HG02610 (cell line): Measurements from ENCODE around the gene IL18.
"Not testable (repeated sequence)": the region's sequence is repeated elsewhere in the genome, so short reads cannot be mapped to it uniquely, and the experiment has no call there.

ENCODE experiments used
- ATAC-seq: cut with Tn5 transposase; IDR thresholded peaks from one replicate; pipeline ENCODE4 v1.9.1; 2021; ENCODE audit warnings: mild to moderate bottlenecking, moderate library complexity; ENCODE audit not compliant: unreplicated experiment

Gene IL18

GRCh38 chr11:112123129-112123528, 40.8 kb downstream of the IL18 start:
- ATAC-seq, result no peak

DNA sequence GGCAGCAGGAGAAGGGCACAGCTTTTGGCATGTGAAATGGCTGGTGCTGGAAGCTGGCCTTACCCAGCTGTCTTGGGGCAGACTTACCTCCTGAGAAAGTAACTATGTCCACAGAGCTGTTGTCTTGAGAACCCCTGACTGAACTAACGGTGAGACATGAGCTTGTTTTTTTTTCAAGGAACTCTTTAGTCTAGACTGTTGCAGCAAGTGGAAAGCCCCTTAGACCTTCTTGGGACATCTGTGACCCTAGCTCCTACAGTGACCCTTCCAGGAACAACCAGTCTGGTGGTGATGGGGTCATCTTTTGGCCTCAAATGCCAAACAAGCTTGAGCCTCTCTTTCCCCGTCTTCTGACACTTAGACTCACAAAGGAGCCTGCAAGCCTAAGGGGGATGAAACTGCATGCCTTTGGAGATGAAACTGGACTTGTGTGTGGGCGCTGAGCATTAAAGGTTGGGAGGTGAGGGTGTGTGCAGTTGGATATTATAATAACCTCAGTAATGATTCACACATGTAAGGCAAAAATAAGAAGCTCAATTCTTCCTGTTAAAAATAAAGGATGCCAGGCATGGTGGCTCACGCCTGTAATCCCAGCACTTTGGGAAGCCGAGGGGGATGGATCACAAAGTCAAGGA, 41.8 kb downstream of the IL18 start:
- ATAC-seq, result no peak

DNA sequence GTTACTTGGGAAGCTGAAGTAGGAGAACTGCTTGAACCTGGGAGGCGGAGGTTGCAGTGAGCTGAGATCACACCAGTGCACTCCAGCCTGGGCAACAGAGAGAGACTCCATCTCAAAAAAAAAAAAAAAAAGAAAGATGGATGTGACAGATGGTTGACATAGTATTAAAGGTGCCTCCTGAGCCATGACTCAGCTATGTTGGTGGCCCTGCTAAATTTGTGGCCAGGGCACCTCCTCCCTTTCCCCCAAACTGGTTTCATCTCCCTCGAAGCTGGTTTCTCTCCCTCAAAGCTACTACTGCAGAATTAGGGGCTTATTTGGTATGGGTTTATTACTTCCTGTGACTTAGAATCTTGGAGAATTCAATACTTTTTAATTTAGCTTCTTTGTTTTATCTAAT, 45.7 kb downstream of the IL18 start:
- no peak for ATAC-seq

DNA sequence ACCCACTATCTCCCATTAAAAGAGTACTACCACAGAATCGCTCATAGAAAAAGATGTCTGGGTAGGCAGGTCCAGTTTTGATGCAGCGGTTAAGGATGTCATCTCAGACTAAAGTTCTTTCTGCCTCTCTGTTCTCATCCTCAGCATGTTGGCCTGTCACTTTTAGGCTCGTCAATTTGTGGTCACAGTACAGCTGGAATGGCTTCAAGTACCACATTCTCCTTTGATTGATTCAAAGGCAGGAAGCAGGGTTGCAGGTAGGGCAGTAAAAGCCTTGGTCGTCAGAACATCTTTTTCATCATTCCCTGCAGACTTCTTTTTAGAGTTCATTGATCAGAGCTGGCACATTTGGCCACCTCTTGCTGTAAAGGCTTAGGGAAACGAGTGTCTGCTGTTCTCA, 48.5 kb downstream of the IL18 start:
- no peak for ATAC-seq

GRCh38 chr11:112114460-112114859, 49.4 kb downstream of the IL18 start:
- no peak for ATAC-seq

DNA sequence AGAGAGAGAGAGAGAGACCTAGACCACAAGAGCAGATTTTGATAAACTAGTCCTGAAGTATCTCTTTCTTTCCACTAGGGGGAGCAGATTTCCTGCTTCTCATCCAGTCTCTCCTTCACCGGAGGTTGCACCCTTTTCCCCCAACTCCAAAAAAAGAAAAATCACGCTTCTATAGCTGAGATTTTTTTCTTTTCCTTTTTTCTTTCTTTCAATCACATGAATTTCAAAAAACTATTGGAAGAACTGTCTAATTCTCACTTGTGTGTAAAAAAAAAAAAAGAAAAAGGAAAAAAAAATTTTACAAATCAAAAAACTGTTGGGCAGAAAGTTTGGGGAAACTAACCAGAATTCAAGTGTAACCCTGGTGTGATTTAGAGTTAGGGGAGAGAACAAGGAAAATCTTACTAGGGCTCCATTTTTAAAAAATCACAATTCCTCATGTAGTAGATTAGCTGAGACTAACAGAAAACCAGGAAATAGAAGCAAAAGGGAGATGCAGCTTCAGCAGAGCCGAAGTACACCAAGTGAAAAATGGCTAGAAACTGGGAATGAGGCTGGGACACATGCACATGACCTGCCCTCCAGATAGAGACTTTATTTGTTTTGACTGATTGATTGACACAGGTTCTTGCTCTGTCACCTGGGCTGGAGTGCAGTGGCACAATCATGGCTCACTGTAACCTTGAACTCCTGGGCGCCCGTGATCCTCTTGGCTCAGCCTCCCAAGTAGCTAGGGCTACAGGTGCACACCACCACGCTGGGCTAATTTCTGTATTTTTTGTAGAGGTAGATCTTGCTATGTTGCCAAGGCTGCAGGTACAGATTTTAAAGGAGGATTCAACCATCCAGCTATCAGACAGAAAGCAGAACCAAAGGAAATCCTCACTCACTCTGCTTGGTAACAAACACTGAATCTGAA, 50.1 kb downstream of the IL18 start:
- no peak for ATAC-seq

GRCh38 chr11:112106070-112106469, 57.8 kb downstream of the IL18 start:
- ATAC-seq, result no peak

GRCh38 chr11:112103446-112103845, 60.4 kb downstream of the IL18 start:
- ATAC-seq, result no peak

DNA sequence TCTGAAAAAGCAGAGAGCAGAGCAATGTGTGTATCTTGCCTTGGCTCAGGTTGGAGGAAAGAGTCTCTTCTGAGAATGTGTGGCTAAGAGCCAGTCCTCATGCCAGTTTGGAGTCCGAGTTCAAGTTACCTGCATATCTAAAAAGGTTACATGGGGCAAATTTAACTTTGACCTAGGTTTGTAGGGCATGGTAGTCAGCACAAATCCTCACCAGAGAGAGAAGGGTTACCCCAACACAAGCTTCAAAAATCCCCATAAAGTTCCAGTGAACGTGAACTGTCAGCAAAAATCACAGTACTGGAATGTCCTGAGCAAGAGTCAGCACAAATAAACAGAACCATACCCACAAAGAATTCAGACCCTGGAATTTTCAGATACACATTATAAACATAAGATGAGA, 63.4 kb downstream of the IL18 start:
- ATAC-seq, result no peak

GRCh38 chr11:112097734-112098528, 66.0 kb downstream of the IL18 start:
- no peak for ATAC-seq

GRCh38 chr11:112096194-112096593, 67.7 kb downstream of the IL18 start:
- no peak for ATAC-seq

DNA sequence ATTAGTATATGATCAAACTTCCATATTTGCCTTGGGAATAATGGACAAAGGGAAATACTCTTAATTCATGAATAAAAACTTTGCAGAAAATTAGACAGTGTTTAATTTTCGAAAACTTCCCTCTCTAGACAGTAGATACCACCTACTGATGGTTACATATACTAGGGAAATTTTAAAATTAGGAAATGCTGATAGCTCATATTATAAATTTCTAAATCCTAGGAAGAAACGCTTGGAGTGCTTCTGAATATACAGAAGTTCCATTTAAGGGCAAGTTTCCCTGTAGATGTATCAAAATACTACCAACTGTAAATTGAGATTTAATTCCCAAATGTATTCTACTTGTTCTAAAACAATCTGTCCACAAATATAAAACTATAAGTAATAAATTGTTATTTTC, 68.6 kb downstream of the IL18 start:
- ATAC-seq, result not testable (repeated sequence)
